ENCODE results near the gene GOLGA1.
"Not testable (repeated sequence)": the region's sequence is repeated elsewhere in the genome, so short reads cannot be mapped to it uniquely, and the experiment has no call there.

Gene GOLGA1

DNA sequence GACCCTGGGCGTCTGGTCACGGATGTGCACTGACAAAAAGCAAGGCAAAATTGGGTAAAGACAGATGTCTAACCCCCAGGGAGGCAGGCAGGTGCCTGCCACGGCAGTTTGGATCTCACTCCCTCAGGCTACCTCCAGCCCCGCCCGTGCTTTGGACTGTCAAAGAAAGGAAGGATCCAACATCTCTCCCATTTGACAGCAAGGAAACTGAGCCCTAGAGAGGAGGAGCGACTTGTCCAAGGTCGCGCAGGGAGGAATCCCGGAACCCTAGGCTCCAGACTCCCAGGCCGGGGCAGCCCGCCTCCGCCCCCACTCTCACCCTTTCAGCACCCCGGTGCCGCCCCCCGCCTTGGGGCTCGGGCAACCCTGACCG lies 376 bp downstream of the GOLGA1 start:
- no peak for DNase-seq

- DNase-seq: no peak
Measured at GRCh38 chr9:124939944-124940343, 939 bp downstream of the GOLGA1 start.

DNA sequence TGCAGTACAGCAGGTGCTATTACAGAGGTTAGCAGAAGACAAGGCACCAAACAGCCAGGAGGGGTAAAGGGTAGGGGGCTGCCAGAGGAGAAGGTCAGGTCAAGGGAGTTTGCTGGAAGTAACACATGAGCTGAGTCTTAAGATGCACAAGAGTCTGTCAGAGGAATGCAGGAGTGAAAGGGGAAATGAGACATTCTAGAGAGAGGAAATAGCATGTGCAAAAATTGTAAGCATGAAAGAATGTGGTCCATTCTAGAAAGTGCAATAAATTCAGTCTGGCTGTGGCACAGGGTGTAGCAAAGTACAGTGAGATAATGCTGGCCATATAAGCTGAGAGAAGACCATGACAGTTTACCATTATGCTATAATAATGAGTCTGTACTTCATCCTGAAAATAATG lies 6.6 kb downstream of the GOLGA1 start:
- DNase-seq: no peak

DNA sequence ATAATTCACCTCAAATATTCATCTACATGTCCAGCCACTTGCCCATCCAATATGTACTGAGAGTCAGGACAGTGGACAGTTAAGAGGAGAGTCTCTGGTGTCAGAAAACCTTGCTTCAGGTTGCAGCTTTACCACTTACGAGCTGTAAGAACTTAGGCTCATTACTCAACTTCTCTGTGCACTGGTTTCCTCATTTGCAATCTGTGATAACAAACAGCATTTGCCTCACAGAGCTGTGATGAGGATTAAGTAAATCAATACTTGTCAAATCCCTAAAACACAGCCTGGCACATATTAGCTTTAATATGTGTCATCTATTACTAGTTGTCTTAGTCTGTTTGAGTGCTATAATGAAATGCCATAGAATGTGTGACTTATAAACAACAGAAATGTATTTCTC lies 8.6 kb downstream of the GOLGA1 start:
- DNase-seq: no peak

GRCh38 chr9:124929464-124929863 lies 11.4 kb downstream of the GOLGA1 start:
- DNase-seq: no peak

GRCh38 chr9:124928116-124928515 lies 12.8 kb downstream of the GOLGA1 start:
- no peak for DNase-seq

DNA sequence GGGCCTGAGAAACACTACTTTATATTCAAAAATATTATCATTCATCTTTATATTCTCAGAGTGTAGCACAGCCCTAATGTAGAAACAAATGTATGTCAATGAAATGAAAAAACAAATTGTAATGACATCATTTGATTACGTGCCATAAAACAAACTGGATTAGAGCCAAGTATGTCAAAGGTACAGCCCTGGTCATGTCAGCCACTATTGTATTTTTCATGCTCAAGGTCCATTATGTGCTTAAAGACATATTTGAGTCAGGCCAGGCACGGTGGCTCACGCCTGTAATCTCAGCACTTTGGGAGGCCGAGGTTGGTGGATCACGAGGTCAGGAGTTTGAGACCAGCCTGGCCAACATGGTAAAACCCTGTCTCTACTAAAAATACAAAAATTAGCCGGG lies 20.5 kb downstream of the GOLGA1 start:
- DNase-seq: not testable (repeated sequence)

- DNase-seq: no peak
Measured at GRCh38 chr9:124914753-124915405, 26.0 kb downstream of the GOLGA1 start.

DNA sequence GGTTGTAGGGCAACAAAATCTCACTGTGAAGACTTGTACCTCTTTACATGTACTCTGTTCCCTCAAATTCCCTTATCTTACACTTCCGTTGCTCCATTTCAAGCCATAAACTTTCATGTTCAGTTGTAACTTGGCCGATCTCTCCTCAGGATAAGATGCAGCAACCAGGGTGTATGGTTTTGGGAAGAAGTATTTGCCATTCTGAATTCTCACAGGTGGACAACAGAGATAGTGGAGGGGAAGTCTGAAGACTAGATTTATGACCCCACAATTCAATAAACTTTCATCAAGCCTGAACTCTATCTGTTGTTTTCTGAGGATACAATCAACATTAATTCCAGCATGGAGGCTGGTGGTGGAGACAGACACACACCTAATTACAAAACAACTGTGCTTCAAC lies 27.5 kb downstream of the GOLGA1 start:
- no peak for DNase-seq

GRCh38 chr9:124911766-124912165 lies 29.1 kb downstream of the GOLGA1 start:
- DNase-seq: no peak

DNA sequence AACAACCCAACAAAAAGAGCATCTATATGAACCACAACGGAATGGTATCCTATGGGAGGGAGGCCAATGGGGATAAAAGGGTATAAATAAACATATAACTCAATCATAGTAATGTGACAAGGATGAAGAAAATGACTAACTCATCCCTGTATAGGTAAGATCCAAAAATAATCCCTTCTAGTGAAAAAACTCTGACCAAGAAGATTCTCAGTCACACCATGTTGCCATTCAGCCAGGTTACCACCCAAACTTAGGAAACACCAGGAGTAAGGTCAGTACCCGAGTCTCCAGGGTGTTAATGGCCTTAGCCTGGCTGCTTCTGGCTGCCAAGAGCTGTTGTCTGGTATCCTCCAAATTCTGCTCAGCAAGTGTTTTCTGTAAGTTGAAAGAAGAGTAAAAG lies 32.8 kb downstream of the GOLGA1 start:
- DNase-seq: no peak

DNA sequence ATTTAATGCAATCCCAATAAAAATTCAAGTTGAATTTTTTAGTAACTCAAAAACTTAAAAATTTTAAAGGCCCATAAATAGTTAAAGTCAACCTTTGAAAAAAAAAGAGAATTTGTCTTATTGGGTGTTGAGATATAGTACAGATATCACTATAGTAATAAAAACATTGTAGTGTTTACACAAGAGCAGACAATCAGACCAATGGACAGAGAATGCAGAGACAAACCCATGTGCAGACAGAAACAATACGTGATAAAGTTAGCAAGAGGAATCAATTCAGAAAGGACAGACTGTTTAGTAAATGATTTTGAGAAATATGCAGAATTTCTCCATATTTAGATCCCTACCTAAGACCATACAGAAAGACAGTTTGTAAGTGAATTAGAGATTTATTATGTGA lies 33.9 kb downstream of the GOLGA1 start:
- no peak for DNase-seq

DNA sequence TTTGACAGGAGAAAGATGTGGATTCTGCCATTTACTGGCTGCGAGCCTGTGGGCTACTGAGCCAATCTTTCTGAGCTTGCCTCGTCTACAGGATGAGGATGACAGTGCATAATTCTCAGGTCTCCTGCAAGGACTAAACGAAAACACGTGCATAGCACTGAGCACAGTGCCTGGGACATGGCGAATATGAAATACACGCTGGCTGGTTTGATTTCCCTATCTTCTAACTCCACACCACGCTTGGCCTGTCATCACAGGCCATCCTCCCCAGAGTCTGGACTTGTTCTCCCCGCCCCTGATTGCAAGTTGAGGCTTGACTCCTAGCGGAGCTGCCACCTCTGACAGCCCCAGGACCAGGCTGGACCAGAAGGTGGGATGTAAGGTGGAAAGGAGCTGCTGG lies 41.0 kb downstream of the GOLGA1 start:
- no peak for DNase-seq

- DNase-seq: no peak
Measured at GRCh38 chr9:124897570-124898460, 43.1 kb downstream of the GOLGA1 start.

GRCh38 chr9:124894741-124895170 lies 46.1 kb downstream of the GOLGA1 start:
- DNase-seq: peak; percentile 48

DNA sequence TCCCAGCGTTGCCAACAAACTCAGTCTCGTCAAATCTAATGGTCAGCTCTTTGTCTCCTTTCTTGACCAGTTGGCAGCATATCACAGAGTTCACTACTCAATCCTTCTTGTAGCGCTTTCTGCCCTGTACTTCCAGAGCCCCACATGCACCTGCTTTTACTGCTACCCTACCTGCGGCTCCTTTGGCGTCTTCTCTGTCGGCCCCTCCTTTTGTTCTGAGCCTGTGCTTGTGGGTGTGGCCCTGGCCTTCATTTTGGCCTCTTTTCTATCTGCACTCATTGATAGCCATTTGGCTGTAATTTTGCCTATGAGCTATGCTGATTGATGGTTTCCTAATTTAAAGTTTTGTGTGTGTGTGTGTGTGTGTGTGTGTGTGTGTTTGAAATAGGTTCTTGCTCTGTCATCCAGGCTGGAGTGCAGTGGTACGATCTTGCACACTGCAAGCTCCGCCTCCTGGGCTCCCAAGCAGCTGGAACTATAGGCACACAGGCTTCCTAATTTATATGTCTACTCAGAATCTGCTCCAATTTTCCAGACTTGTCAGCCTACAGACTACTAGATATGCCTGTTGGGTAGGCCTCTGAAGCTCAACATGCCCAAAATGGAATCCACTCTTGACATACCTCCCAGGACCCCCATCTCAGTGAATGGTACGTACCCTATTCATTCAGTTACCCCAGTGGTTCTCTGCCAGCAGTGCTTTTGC lies 46.7 kb downstream of the GOLGA1 start:
- DNase-seq: no peak

DNA sequence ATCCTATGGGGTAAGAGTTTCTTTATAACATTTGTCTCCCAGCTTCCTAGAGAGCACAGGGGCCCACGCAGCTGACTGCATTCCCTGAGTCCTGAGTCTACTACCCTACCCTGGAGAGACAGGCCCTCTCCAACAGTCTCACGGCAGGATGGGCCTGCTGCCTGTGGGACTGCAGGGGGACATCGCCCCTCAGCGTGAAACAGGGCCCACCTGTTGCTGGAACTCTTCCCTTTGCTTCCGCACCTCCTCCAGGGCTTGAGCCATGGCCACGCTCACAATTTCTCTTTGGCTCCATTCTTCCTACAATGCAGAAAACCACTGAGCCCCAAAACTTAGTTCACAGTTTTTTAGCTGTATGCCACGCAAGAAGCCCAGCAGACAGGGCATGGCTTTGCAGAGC lies 50.7 kb downstream of the GOLGA1 start:
- no peak for DNase-seq

- DNase-seq: no peak
Measured at GRCh38 chr9:124889006-124889405, 51.9 kb downstream of the GOLGA1 start.

GRCh38 chr9:124887832-124888231 lies 53.1 kb downstream of the GOLGA1 start:
- no peak for DNase-seq

- DNase-seq: no peak
Measured at GRCh38 chr9:124886866-124887492, 53.9 kb downstream of the GOLGA1 start.

GRCh38 chr9:124886461-124886860 lies 54.4 kb downstream of the GOLGA1 start:
- DNase-seq: no peak

DNA sequence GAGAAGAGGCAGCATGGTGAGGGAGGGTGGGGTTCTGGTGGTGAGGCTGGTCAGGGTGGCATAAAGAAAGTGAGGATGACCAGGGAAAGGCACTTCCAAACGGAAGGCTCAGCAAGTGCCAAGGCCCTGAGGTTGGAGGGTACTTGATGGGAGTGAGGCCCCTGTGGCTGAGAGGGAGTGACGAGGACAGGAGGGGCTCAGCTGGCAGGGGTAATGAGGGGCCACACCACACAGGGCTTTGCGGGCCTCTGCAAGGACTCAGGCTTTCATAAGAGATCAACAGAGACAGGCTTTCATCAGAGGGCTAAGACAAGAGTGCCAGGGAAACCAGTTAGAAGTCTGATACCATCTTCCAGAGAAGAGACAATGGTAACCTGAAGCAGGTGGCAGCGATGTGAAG lies 55.3 kb downstream of the GOLGA1 start:
- DNase-seq: no peak

DNA sequence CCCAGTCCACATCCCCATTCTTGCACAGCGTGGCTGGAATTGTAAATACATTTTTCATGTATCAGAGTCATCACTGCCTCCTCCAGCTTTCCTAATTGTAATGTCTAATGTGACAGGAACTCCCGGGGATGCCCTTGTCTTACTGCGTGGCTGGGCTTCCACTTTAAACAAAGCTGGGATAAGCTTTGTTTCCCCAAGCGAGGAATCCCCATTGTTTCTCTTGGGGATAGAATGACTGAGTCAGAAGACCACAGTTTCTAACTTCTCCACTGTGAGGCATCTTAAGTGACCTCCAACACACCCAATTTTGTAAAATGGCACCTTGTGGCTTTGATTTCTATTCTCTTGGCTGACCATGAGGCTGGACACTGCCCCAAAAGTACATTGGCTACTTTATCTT lies 56.5 kb downstream of the GOLGA1 start:
- DNase-seq: no peak

All from CD4-positive, alpha-beta T cell treated with Interleukin-6 for 4 hours (primary cell).